GM06990 (cell line): ENCODE measurements around the gene ARHGAP44.

ENCODE experiments used
- DNase-seq: peaks from one replicate; pipeline ENCODE4 v3.0.0-alpha.2; 2011; ENCODE audit not compliant: insufficient read length; ENCODE audit errors: extremely low read depth
- H3K27me3 ChIP-seq: replicated peaks from 2 replicates; pipeline ENCODE4 v1.6.0; 2011; ENCODE audit warnings: low read length; ENCODE audit not compliant: control insufficient read depth, insufficient read depth
- H3K36me3 ChIP-seq: 2 replicates; pipeline ENCODE4 v1.5.1; 2011; ENCODE audit warnings: low read length; ENCODE audit not compliant: control insufficient read depth, insufficient read depth
- H3K4me3 ChIP-seq: replicated peaks from 2 replicates; pipeline ENCODE4 v1.5.1; 2011; ENCODE audit warnings: low read depth, mild to moderate bottlenecking, control low read depth, low read length
- CTCF ChIP-seq: IDR thresholded peaks from 2 replicates; pipeline ENCODE4 v1.5.1; 2011; ENCODE audit warnings: low read length, control low read depth, mild to moderate bottlenecking, inconsistent platforms; ENCODE audit not compliant: insufficient read depth, poor library complexity, severe bottlenecking

Gene ARHGAP44

GRCh38 chr17:12806630-12807029 is 17.3 kb downstream of the ARHGAP44 start:
- Histone ChIP-seq H3K27me3 (no peaks in the 10 kb centered on the region), H3K36me3 (no peaks in the 10 kb centered on the region; the same call in none of the 2 replicates), H3K4me3 (no peak overlapping the region)
- no peak for TF ChIP-seq CTCF
- DNase-seq = no peak

- no peak for TF ChIP-seq CTCF
- Histone ChIP-seq H3K27me3 (no peaks in the 10 kb centered on the region), H3K4me3 (no peak overlapping the region), H3K36me3 (no peaks in the 10 kb centered on the region; the same call in none of the 2 replicates)
- no peak for DNase-seq
Measured at GRCh38 chr17:12808723-12809122, 19.4 kb downstream of the ARHGAP44 start.

GRCh38 chr17:12812877-12813276 is 23.6 kb downstream of the ARHGAP44 start:
- no peak for TF ChIP-seq CTCF
- H3K4me3 ChIP-seq = no peak overlapping the region
- no peaks in the 10 kb centered on the region; the same call in none of the 2 replicates for H3K36me3 ChIP-seq
- H3K27me3 ChIP-seq = no peaks in the 10 kb centered on the region
- DNase-seq = no peak

- H3K36me3 ChIP-seq = no peaks in the 10 kb centered on the region; the same call in none of the 2 replicates
- no peak for DNase-seq
- H3K27me3 ChIP-seq = no peaks in the 10 kb centered on the region
- H3K4me3 ChIP-seq = no peak overlapping the region
- TF ChIP-seq CTCF = no peak
Measured at GRCh38 chr17:12813664-12814063, 24.4 kb downstream of the ARHGAP44 start.

- no peak overlapping the region for H3K4me3 ChIP-seq
- no peaks in the 10 kb centered on the region for H3K27me3 ChIP-seq
- no peaks in the 10 kb centered on the region; the same call in 1 of the 2 replicates for H3K36me3 ChIP-seq
- no peak for DNase-seq
- TF ChIP-seq CTCF = no peak
Measured at GRCh38 chr17:12814718-12815117, 25.4 kb downstream of the ARHGAP44 start.

- Histone ChIP-seq H3K4me3 (peak overlapping the region; percentile 16), H3K27me3 (no peaks in the 10 kb centered on the region), H3K36me3 (no peaks in the 10 kb centered on the region)
- TF ChIP-seq CTCF = no peak
- peak; percentile 43 for DNase-seq
Measured at GRCh38 chr17:12815642-12816141, 26.4 kb downstream of the ARHGAP44 start.
